SK-N-SH treated with all-trans-retinoic acid at 6 μM for 48 hours (cell line): ENCODE data around the gene IGLL5.

Experiments used
- ATAC-seq: fragments of 200-7000 bp; cut with Tn5 transposase; 3 replicates; pipeline ENCODE4 v1.9.1; 2020; ENCODE audit warnings: mild to moderate bottlenecking, moderate library complexity
- ARNTL ChIP-seq: fragments of 450-650 bp; formaldehyde crosslinking; IDR thresholded peaks from 2 replicates; pipeline ENCODE4 v1.5.0; 2020; ENCODE audit warnings: low read depth, mild to moderate bottlenecking, moderate library complexity, borderline replicate concordance
- BACH2 ChIP-seq: fragments of 250-450 bp; sonication (Bioruptor Pico); IDR thresholded peaks from 2 replicates; pipeline ENCODE4 v1.9.0; 2021; ENCODE audit warnings: mild to moderate bottlenecking, borderline replicate concordance
- CREB5 ChIP-seq: fragments of 250-450 bp; sonication (Bioruptor Pico); IDR thresholded peaks from 2 replicates; pipeline ENCODE4 v1.5.1; 2020; ENCODE audit warnings: low read depth, mild to moderate bottlenecking, moderate library complexity
- CSDC2 ChIP-seq: fragments of 250-450 bp; sonication (Bioruptor Pico); IDR thresholded peaks from 2 replicates; pipeline ENCODE4 v1.5.0; 2020; ENCODE audit warnings: mild to moderate bottlenecking, moderate library complexity
- CSRNP3 ChIP-seq: fragments of 250-450 bp; sonication (Bioruptor Pico); IDR thresholded peaks from 2 replicates; pipeline ENCODE4 v1.5.1; 2021; ENCODE audit warnings: mild to moderate bottlenecking, moderate library complexity
- ESRRG ChIP-seq: fragments of 250-450 bp; sonication (Bioruptor Pico); IDR thresholded peaks from 2 replicates; pipeline ENCODE4 v1.6.1; 2021; ENCODE audit warnings: mild to moderate bottlenecking
- GLIS3 ChIP-seq: fragments of 250-450 bp; sonication (Bioruptor Pico); IDR thresholded peaks from 2 replicates; pipeline ENCODE4 v1.5.0; 2020; ENCODE audit warnings: mild to moderate bottlenecking, moderate library complexity
- ISL1 ChIP-seq: fragments of 250-450 bp; sonication (Bioruptor Pico); IDR thresholded peaks from 2 replicates; pipeline ENCODE4 v2.1.2; 2022; ENCODE audit warnings: mild to moderate bottlenecking, moderate library complexity
- OSR1 ChIP-seq: fragments of 250-450 bp; sonication (Bioruptor Pico); IDR thresholded peaks from 2 replicates; pipeline ENCODE4 v1.8.0; 2022; ENCODE audit warnings: moderate library complexity, mild to moderate bottlenecking, inconsistent platforms
- PATZ1 ChIP-seq: fragments of 250-450 bp; sonication (Bioruptor Pico); IDR thresholded peaks from 2 replicates; pipeline ENCODE4 v1.8.0; 2020; ENCODE audit warnings: mild to moderate bottlenecking, moderate library complexity, borderline replicate concordance
- POU6F1 ChIP-seq: fragments of 250-450 bp; sonication (Bioruptor Pico); IDR thresholded peaks from 2 replicates; pipeline ENCODE4 v1.8.0; 2021; ENCODE audit warnings: low read depth, mild to moderate bottlenecking, moderate library complexity, borderline replicate concordance
- PPARA ChIP-seq: fragments of 250-450 bp; sonication (Bioruptor Pico); IDR thresholded peaks from 2 replicates; pipeline ENCODE4 v1.5.0; 2020; ENCODE audit warnings: mild to moderate bottlenecking, borderline replicate concordance
- RARB ChIP-seq: fragments of 250-450 bp; sonication (Bioruptor Pico); IDR thresholded peaks from 2 replicates; pipeline ENCODE4 v1.8.0; 2021; ENCODE audit warnings: mild to moderate bottlenecking, moderate library complexity
- SNAI2 ChIP-seq: fragments of 250-450 bp; sonication (Bioruptor Pico); IDR thresholded peaks from 2 replicates; pipeline ENCODE4 v1.5.0; 2020; ENCODE audit warnings: mild to moderate bottlenecking, moderate library complexity
- TOX ChIP-seq: fragments of 250-450 bp; sonication (Bioruptor Pico); IDR thresholded peaks from 2 replicates; pipeline ENCODE4 v1.8.0; 2021; ENCODE audit warnings: mild to moderate bottlenecking, moderate library complexity, borderline replicate concordance
- TSHZ2 ChIP-seq: fragments of 250-450 bp; sonication (Bioruptor Pico); IDR thresholded peaks from 2 replicates; pipeline ENCODE4 v1.5.0; 2020; ENCODE audit warnings: mild to moderate bottlenecking, moderate library complexity
- ZFP3 ChIP-seq: fragments of 250-450 bp; sonication (Bioruptor Pico); IDR thresholded peaks from 2 replicates; pipeline ENCODE4 v1.5.0; 2020; ENCODE audit warnings: mild to moderate bottlenecking, moderate library complexity
- ZFP30 ChIP-seq: fragments of 450-650 bp; formaldehyde crosslinking; IDR thresholded peaks from 2 replicates; pipeline ENCODE4 v1.5.0; 2022; ENCODE audit warnings: mild to moderate bottlenecking, moderate library complexity
- ZNF565 ChIP-seq: fragments of 450-650 bp; formaldehyde crosslinking; conservative IDR thresholded peaks from 2 replicates; pipeline ENCODE4 v1.5.0; 2020; ENCODE audit warnings: low read depth, mild to moderate bottlenecking, moderate library complexity
- ZNF70 ChIP-seq: fragments of 450-650 bp; formaldehyde crosslinking; IDR thresholded peaks from 2 replicates; pipeline ENCODE4 v1.5.0; 2020; ENCODE audit warnings: mild to moderate bottlenecking, moderate library complexity

IGLL5 gene

GRCh38 chr22:22920104-22920654 lies 32.6 kb downstream of the IGLL5 start:
- ATAC-seq = no peak
- TF ChIP-seq ZNF70 (CRISPR knock-in tag) (no peak), CREB5 (CRISPR knock-in tag) (no peak), TSHZ2 (CRISPR knock-in tag) (no peak), OSR1 (CRISPR knock-in tag) (no peak), ISL1 (CRISPR knock-in tag) (no peak), ZFP30 (CRISPR knock-in tag) (no peak), RARB (no peak)

- TF ChIP-seq GLIS3 (no peak), PPARA (CRISPR knock-in tag) (no peak), ISL1 (CRISPR knock-in tag) (no peak), ESRRG (CRISPR knock-in tag) (no peak), TOX (CRISPR knock-in tag) (no peak), CREB5 (CRISPR knock-in tag) (no peak), ZFP3 (CRISPR knock-in tag) (no peak), CSDC2 (no peak), ZNF565 (no peak), ZNF70 (CRISPR knock-in tag) (no peak), TSHZ2 (CRISPR knock-in tag) (no peak), OSR1 (CRISPR knock-in tag) (no peak), POU6F1 (CRISPR knock-in tag) (no peak), BACH2 (CRISPR knock-in tag) (no peak), SNAI2 (CRISPR knock-in tag) (no peak), CSRNP3 (CRISPR knock-in tag) (no peak), PATZ1 (CRISPR knock-in tag) (no peak), ZFP30 (CRISPR knock-in tag) (no peak), ARNTL (CRISPR knock-in tag) (no peak)
- ATAC-seq = no peak
Measured at GRCh38 chr22:22920910-22921550, 33.4 kb downstream of the IGLL5 start.
